HG02610 (cell line): ENCODE results near the gene APOC4.
"Not testable (repeated sequence)": the region's sequence is repeated elsewhere in the genome, so short reads cannot be mapped to it uniquely, and the experiment has no call there.

Experiments used
- ATAC-seq: cut with Tn5 transposase; IDR thresholded peaks from one replicate; pipeline ENCODE4 v1.9.1; 2021; ENCODE audit warnings: mild to moderate bottlenecking, moderate library complexity; ENCODE audit not compliant: unreplicated experiment

APOC4 gene

GRCh38 chr19:44942067-44942571 lies at the start of gene APOC4:
APOC4 (plus strand) TSS chr19:44942237; CDS start chr19:44942278, 41 bp downstream.
- ATAC-seq: no peak

- no peak for ATAC-seq
Measured at GRCh38 chr19:44892932-44893331, 49.1 kb upstream of the APOC4 start.

- no peak for ATAC-seq
Measured at GRCh38 chr19:44893332-44894051, 48.5 kb upstream of the APOC4 start.

- no peak for ATAC-seq
Measured at GRCh38 chr19:44894052-44894400, 48.0 kb upstream of the APOC4 start.

GRCh38 chr19:44894946-44895345 lies 47.1 kb upstream of the APOC4 start:
- ATAC-seq: no peak

GRCh38 chr19:44897835-44898234 lies 44.2 kb upstream of the APOC4 start:
- no peak for ATAC-seq

GRCh38 chr19:44900328-44901244 lies 41.5 kb upstream of the APOC4 start:
- no peak for ATAC-seq

- no peak for ATAC-seq
Measured at GRCh38 chr19:44903216-44903601, 38.8 kb upstream of the APOC4 start.

- no peak for ATAC-seq
Measured at GRCh38 chr19:44903602-44904425, 38.2 kb upstream of the APOC4 start.

- no peak for ATAC-seq
Measured at GRCh38 chr19:44904426-44904994, 37.5 kb upstream of the APOC4 start.

- ATAC-seq: no peak
Measured at GRCh38 chr19:44905437-44906160, 36.4 kb upstream of the APOC4 start, which contains the start of gene APOE. APOE (plus strand) TSS chr19:44905796; CDS start chr19:44906625, 829 bp downstream.

- ATAC-seq: no peak
Measured at GRCh38 chr19:44907613-44908012, 34.4 kb upstream of the APOC4 start.

- no peak for ATAC-seq
Measured at GRCh38 chr19:44908074-44908835, 33.8 kb upstream of the APOC4 start.

- no peak for ATAC-seq
Measured at GRCh38 chr19:44908836-44909261, 33.2 kb upstream of the APOC4 start.

GRCh38 chr19:44909775-44910174 lies 32.3 kb upstream of the APOC4 start:
- ATAC-seq: no peak

- ATAC-seq: not testable (repeated sequence)
Measured at GRCh38 chr19:44911896-44912295, 30.1 kb upstream of the APOC4 start.

GRCh38 chr19:44912854-44913253 lies 29.2 kb upstream of the APOC4 start:
- no peak for ATAC-seq

GRCh38 chr19:44913512-44914432 lies 28.3 kb upstream of the APOC4 start:
- ATAC-seq: not testable (repeated sequence)
